HepG2 (cell line): ENCODE results near the gene GCDH. TPM values are rescaled to one million over a fixed set of nuclear protein-coding genes. Genes with fewer than 3 reads are reported as not detected.

Experiments used
- ATAD3A ChIP-seq: sonication (generic); formaldehyde crosslinking; IDR thresholded peaks from 2 replicates; pipeline ENCODE4 v1.4.0; 2020; ENCODE audit warnings: missing genetic modification reagents
- ATRX ChIP-seq: sonication (generic); formaldehyde crosslinking; IDR thresholded peaks from 2 replicates; pipeline ENCODE4 v1.4.0; 2020; ENCODE audit warnings: missing genetic modification reagents, borderline replicate concordance
- CEBPG ChIP-seq: IDR thresholded peaks from 2 replicates; pipeline ENCODE4 v1.6.1; 2016
- CREB1 ChIP-seq, 2 experiments: fragments of 450-650 bp in 1 of 2; IDR thresholded peaks; 2 replicates each; pipeline ENCODE4 v1.6.1; 2016 to 2017; ENCODE audit warnings: control low read depth in 1 of 2, mild to moderate bottlenecking in 1 of 2, missing compliant biosample characterization in 1 of 2, missing genetic modification characterization in 1 of 2
- KDM4B ChIP-seq: sonication (generic); formaldehyde crosslinking; IDR thresholded peaks from 2 replicates; pipeline ENCODE4 v1.4.0; 2020; ENCODE audit warnings: missing genetic modification reagents
- LCORL ChIP-seq, 2 experiments: fragments of 450-650 bp in 1 of 2; sonication (generic) in 1 of 2; formaldehyde crosslinking in 1 of 2; IDR thresholded peaks; 2 replicates each; pipeline versions ENCODE4 v1.5.0 to v1.6.1; 2017 to 2020; ENCODE audit warnings: antibody characterized with exemption in 1 of 2, missing genetic modification reagents in 1 of 2
- MXD4 ChIP-seq: IDR thresholded peaks from 2 replicates; pipeline ENCODE4 v1.6.1; 2016; ENCODE audit warnings: mild to moderate bottlenecking, missing biosample characterization, missing genetic modification reagents
- NAIF1 ChIP-seq: sonication (generic); formaldehyde crosslinking; IDR thresholded peaks from 2 replicates; pipeline ENCODE4 v1.5.0; 2020; ENCODE audit warnings: mild to moderate bottlenecking, missing genetic modification reagents, borderline replicate concordance
- SCMH1 ChIP-seq: sonication (generic); formaldehyde crosslinking; IDR thresholded peaks from 2 replicates; pipeline ENCODE4 v1.9.0; 2021; ENCODE audit warnings: missing genetic modification reagents, mild to moderate bottlenecking, borderline replicate concordance
- SMC3 ChIP-seq: IDR thresholded peaks from 2 replicates; pipeline ENCODE4 v1.6.1; 2011; ENCODE audit warnings: low read length, improper control_type of control experiment
- SRSF1 ChIP-seq: fragments of 200-400 bp; formaldehyde crosslinking; optimal IDR thresholded peaks from 2 replicates; pipeline ENCODE3; 2017; ENCODE audit warnings: mild to moderate bottlenecking, low read depth, low read length, moderate library complexity
- SRSF4 ChIP-seq: fragments of 200-400 bp; formaldehyde crosslinking; IDR thresholded peaks from one replicate; pipeline ENCODE4 v1.6.1; 2018; ENCODE audit warnings: mild to moderate bottlenecking, low read depth, low read length, moderate library complexity; ENCODE audit not compliant: poor library complexity, severe bottlenecking
- TBX3 ChIP-seq: fragments of 450-650 bp; IDR thresholded peaks from 2 replicates; pipeline ENCODE4 v1.6.1; 2017; ENCODE audit warnings: antibody characterized with exemption, mild to moderate bottlenecking, inconsistent platforms, borderline replicate concordance
- ZNF17 ChIP-seq: sonication (generic); formaldehyde crosslinking; IDR thresholded peaks from 2 replicates; pipeline ENCODE4 v1.5.0; 2020; ENCODE audit warnings: mild to moderate bottlenecking, missing genetic modification reagents
- ZNF207 ChIP-seq: fragments of 450-650 bp; IDR thresholded peaks from 2 replicates; pipeline ENCODE4 v1.6.1; 2016; ENCODE audit warnings: antibody characterized with exemption, borderline replicate concordance
- ZNF383 ChIP-seq: sonication (generic); formaldehyde crosslinking; IDR thresholded peaks from 2 replicates; pipeline ENCODE4 v1.4.0; 2020; ENCODE audit warnings: missing genetic modification reagents, mild to moderate bottlenecking, borderline replicate concordance
- ZNF556 ChIP-seq: sonication (generic); formaldehyde crosslinking; IDR thresholded peaks from 2 replicates; pipeline ENCODE4 v1.4.0; 2020; ENCODE audit warnings: mild to moderate bottlenecking, missing genetic modification reagents, borderline replicate concordance
- ZNF558 ChIP-seq: sonication (generic); formaldehyde crosslinking; IDR thresholded peaks from 2 replicates; pipeline ENCODE4 v1.9.0; 2022; ENCODE audit warnings: mild to moderate bottlenecking, missing genetic modification reagents, borderline replicate concordance
- ZNF563 ChIP-seq: sonication (generic); formaldehyde crosslinking; IDR thresholded peaks from 2 replicates; pipeline ENCODE4 v1.8.0; 2022; ENCODE audit warnings: mild to moderate bottlenecking, moderate library complexity, missing genetic modification reagents
- ZNF577 ChIP-seq: sonication (generic); formaldehyde crosslinking; IDR thresholded peaks from 2 replicates; pipeline ENCODE4 v1.4.0; 2020; ENCODE audit warnings: mild to moderate bottlenecking, low read depth, missing genetic modification reagents, borderline replicate concordance
- ZNF629 ChIP-seq: sonication (generic); formaldehyde crosslinking; conservative IDR thresholded peaks from 2 replicates; pipeline ENCODE4 v1.5.0; 2020; ENCODE audit warnings: missing genetic modification reagents
- ZNF749 ChIP-seq: sonication (generic); formaldehyde crosslinking; IDR thresholded peaks from 2 replicates; pipeline ENCODE4 v1.8.0; 2022; ENCODE audit warnings: mild to moderate bottlenecking, missing genetic modification reagents, moderate library complexity, borderline replicate concordance
- ZNF768 ChIP-seq: sonication (generic); formaldehyde crosslinking; IDR thresholded peaks from 2 replicates; pipeline ENCODE4 v1.4.0; 2020; ENCODE audit warnings: missing genetic modification reagents
- ZNF782 ChIP-seq: sonication (generic); formaldehyde crosslinking; IDR thresholded peaks from 2 replicates; pipeline ENCODE4 v1.4.0; 2020; ENCODE audit warnings: missing genetic modification reagents, mild to moderate bottlenecking, borderline replicate concordance
- ZNF891 ChIP-seq: sonication (generic); formaldehyde crosslinking; IDR thresholded peaks from 2 replicates; pipeline ENCODE4 v1.5.0; 2020; ENCODE audit warnings: mild to moderate bottlenecking, missing genetic modification reagents
- polyA plus RNA-seq, 8 experiments: library from polyadenylated mRNA; depleted of rRNA in 3 of 8; stranded (reverse) in 7 of 8; unstranded in 1 of 8; fragments of >200 nt; fragmentation: Illumina TruSeq in 4 of 8; extraction: Trizol in 4 of 8; gene quantifications; 2 replicates each; pipeline versions ENCODE4 v1.2.1 to v1.2.3, GENCODE V29; 2011 to 2016; ENCODE audit warnings: low read depth in 4 of 8, missing spikeins in 1 of 8, mixed read lengths in 1 of 8; ENCODE audit not compliant: insufficient read depth in 1 of 8
- total RNA-seq, 5 experiments: library from RNA; depleted of rRNA; stranded (reverse); fragments of >200 nt; fragmentation: Illumina TruSeq; extraction: Trizol; gene quantifications; 2 replicates each; pipeline ENCODE4 v1.2.3, GENCODE V29; 2016; ENCODE audit warnings: low read depth in 1 of 5
- TF ChIP-seq, protein P1 (sequence below): sonication (generic); formaldehyde crosslinking; IDR thresholded peaks from 2 replicates; pipeline ENCODE4 v1.5.0; 2020; ENCODE audit warnings: missing genetic modification reagents, mild to moderate bottlenecking, borderline replicate concordance
- TF ChIP-seq, protein P2 (sequence below): sonication (generic); formaldehyde crosslinking; IDR thresholded peaks from 2 replicates; pipeline ENCODE4 v1.8.0; 2022; ENCODE audit warnings: low read depth, missing genetic modification reagents
- TF ChIP-seq, protein P3 (sequence below): sonication (generic); formaldehyde crosslinking; IDR thresholded peaks from 2 replicates; pipeline ENCODE4 v1.4.0; 2020; ENCODE audit warnings: mild to moderate bottlenecking, low read depth, missing genetic modification reagents

The GCDH gene
- total and polyA plus RNA-seq, 2 of the 13 experiments (the other 11 are each of a cell fraction or from before 2014, with no cell fraction given) = 15.1 to 38.0 TPM

DNA sequence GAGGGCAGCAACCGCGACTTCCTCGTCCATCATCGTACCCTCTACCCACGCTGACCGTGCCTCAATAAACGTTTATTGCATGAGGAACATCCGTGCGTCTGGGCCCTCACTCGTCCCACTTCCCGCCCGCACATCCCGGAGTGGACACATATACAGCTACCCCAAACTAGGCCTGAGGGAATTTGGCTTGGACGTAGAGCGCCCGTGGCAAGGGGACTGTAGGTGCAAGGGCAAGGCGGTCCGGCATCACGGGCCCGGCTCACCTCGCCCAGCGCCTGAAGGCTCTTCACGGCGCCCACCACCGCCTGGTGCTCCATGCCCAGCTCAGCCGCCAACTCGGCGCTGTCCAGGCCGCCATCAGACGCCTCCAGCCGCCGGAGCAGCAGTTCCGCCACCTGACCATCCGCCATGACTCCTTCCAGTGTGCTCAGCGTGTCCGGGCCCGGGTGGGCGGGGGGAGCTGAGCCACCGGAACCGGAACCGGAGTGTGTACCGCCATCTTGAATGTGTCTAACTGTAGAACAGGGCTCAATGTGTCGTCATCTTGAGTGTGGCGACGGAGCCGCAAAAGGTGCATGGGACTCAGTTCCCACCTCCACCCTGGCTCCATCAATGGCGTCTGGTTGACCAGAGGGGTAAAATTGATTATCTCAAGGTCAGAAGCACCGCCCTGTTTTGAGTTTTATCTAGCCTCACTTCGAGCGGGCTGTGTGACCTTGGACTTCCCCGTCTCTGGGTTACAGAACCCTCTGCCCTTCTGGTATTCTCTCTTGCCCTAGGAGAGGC is 42.5 kb downstream of the GCDH start, which contains the start of gene FARSA (continued):
- TF ChIP-seq NAIF1 (CRISPR knock-in tag) (no peak), CREB1 (IDR thresholded peaks at IDR 0.05) (peak; percentile 75), CREB1 (CRISPR knock-in tag; IDR thresholded peaks at IDR 0.05) (peak; percentile 67; the same call in 1 of the 2 replicates), ZNF17 (CRISPR knock-in tag) (no peak), ZNF891 (CRISPR knock-in tag) (peak; percentile 93), SRSF4 (no peak), ZNF768 (peak; percentile 61), ZNF782 (CRISPR knock-in tag) (peak; percentile 62; the same call in 1 of the 2 replicates), ZNF563 (CRISPR knock-in tag) (peak; percentile 88; the same call in 1 of the 2 replicates), ZNF558 (peak; percentile 87; the same call in 1 of the 2 replicates), ZNF749 (no peak), ZNF207 (no peak), SRSF1 (peak; percentile 92), ZNF383 (CRISPR knock-in tag) (no peak), CEBPG (CRISPR knock-in tag) (peak; percentile 56; the same call in 1 of the 2 replicates), TBX3 (no peak), ZNF577 (no peak), ATRX (CRISPR knock-in tag) (no peak), LCORL (IDR thresholded peaks at IDR 0.05) (no peak), LCORL (CRISPR knock-in tag; IDR thresholded peaks at IDR 0.05) (peak; percentile 29; the same call in 1 of the 2 replicates), MXD4 (CRISPR knock-in tag) (peak; percentile 88; the same call in 1 of the 2 replicates), SMC3 (no peak), ZNF629 (CRISPR knock-in tag) (no peak), ZNF556 (peak; percentile 62; the same call in 1 of the 2 replicates), KDM4B (CRISPR knock-in tag) (peak; percentile 50; the same call in 1 of the 2 replicates), SCMH1 (CRISPR knock-in tag) (no peak), ATAD3A (CRISPR knock-in tag) (no peak)
- TF ChIP-seq, protein P1, sequence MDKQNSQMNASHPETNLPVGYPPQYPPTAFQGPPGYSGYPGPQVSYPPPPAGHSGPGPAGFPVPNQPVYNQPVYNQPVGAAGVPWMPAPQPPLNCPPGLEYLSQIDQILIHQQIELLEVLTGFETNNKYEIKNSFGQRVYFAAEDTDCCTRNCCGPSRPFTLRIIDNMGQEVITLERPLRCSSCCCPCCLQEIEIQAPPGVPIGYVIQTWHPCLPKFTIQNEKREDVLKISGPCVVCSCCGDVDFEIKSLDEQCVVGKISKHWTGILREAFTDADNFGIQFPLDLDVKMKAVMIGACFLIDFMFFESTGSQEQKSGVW (CRISPR knock-in tag) = peak; percentile 49; the same call in 1 of the 2 replicates
- TF ChIP-seq, protein P2, sequence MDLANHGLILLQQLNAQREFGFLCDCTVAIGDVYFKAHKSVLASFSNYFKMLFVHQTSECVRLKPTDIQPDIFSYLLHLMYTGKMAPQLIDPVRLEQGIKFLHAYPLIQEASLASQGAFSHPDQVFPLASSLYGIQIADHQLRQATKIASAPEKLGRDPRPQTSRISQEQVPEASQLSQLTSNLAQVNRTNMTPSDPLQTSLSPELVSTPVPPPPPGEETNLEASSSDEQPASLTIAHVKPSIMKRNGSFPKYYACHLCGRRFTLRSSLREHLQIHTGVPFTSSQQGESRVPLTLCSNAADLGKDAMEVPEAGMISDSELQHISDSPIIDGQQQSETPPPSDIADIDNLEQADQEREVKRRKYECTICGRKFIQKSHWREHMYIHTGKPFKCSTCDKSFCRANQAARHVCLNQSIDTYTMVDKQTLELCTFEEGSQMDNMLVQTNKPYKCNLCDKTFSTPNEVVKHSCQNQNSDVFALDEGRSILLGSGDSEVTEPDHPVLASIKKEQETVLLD (CRISPR knock-in tag) = peak; percentile 86
- TF ChIP-seq, protein P3, sequence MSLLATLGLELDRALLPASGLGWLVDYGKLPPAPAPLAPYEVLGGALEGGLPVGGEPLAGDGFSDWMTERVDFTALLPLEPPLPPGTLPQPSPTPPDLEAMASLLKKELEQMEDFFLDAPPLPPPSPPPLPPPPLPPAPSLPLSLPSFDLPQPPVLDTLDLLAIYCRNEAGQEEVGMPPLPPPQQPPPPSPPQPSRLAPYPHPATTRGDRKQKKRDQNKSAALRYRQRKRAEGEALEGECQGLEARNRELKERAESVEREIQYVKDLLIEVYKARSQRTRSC (CRISPR knock-in tag) = no peak
